CD4-positive, alpha-beta T cell treated with Interleukin-21 for 1 hour (primary cell): ENCODE data around the gene CPSF6.
"Not testable (repeated sequence)": the region's sequence is repeated elsewhere in the genome, so short reads cannot be mapped to it uniquely, and the experiment has no call there.

Experiments
- DNase-seq: peaks from one replicate; pipeline ENCODE4 v3.0.0-alpha.2; 2020

The CPSF6 gene

DNA sequence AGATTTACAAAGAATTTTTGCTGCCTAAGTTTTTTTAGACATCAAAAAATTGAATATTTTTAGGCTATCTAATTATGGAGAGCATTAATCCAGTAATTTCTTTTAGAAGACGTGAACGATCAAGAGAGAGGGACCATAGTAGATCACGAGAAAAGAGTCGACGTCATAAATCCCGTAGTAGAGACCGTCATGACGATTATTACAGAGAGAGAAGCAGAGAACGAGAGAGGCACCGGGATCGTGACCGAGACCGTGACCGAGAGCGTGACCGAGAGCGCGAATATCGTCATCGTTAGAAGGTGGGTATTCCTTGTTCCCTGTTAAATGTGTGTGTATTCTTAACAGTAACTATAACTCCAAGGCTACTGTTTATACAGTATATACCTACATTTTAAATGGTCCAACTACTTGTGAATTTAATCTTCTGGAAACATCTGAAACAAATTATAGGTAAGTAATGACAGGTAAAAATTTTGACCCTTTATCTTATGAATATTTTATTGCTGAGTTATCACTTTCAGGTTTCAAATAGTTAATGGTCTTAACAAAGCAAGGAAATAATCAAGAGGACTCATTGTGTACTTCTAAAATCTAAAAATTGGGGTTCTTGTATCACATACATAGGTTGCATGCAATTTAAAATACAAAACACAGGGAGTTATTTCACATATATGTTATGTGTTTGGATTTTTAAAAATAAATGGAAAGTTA, 23.1 kb downstream of the CPSF6 start:
- DNase-seq = no peak

- DNase-seq = no peak
These were observed 25.8 kb downstream of the CPSF6 start for GRCh38 chr12:69265205-69265604.

DNA sequence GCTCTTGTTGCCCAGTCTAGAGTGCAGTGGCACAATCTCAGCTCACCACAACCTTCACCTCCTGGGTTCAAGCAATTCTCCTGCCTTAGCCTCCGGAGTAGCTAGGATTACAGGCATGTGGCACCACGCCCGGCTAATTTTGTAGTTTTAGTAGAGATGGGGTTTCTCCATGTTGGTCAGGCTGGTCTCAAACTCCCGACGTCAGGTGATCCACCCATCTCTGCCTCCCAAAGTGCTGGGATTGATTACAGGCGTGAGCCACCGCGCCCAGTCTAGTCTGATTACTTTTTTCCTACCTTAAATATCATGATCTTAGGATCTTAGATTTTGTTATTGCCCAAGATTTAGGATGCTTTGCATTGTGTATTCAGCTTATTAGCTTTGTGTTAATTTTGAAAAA, 26.3 kb downstream of the CPSF6 start:
- not testable (repeated sequence) for DNase-seq

DNA sequence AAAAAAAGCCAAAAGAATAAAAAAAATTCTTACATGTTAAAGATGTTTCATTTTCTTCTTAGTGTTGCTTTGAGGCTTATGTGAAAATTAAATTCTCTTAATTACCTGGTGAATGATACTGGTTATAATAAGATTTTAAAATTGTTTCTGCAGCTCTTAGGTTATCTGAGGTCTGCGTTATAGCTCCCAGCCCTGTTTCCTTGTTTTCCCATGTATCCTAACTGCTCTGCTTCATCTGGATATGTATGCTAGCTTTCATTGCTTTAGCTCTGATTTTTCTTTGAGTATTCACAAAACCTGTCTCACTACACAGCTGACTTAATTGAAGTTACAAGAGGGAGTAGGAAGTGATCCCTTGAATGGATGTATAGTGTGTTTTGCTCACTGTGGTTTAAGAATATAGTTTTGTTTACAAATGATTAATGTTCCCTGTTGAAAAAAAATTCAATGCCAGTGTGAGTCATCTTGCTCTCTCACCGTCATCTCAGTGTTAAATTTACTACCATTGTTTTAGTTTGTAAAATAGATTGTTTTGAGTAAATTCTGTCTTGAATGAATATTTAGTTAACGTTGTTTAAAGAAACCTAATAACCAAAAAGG, 26.8 kb downstream of the CPSF6 start:
- no peak for DNase-seq

DNA sequence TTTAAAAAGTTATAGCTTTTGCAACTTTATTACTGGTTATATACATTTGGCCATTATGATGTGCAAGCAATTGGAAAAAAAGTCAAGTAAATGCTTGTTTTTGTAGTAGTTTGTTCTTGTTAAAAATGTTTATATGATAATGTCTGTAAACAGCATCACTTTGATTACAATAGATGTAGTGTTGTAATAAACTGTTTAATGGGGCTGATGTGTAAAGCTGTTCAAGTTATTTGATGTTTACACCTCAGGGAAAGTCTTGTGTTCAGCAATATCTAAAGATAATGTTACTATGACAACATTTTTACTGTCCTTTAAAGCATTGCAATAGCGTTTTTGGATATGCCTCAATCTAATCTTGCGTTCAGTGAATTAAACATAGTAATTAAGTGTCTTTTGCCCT, 30.4 kb downstream of the CPSF6 start:
- DNase-seq = no peak

DNA sequence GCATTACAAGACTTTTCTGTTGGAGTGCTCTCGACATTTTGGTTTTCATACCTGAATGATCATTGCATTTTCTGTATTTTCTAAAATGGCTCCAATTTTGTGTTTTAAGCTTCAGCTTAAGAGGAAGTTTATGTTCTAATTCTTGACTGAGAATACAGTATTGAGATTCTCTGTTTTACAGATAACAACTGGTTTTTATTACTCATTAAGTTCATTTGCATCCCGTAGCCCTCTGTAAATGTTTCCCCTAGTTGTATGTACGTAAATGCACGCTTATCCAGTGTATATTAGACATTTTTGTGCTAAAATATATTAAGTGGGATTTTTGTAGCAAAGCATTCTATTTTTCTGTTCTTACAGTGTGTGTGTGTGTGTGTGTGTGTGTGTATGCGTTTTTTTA, 33.1 kb downstream of the CPSF6 start:
- no peak for DNase-seq

GRCh38 chr12:69274861-69275260, 35.5 kb downstream of the CPSF6 start:
- DNase-seq = no peak

GRCh38 chr12:69275471-69275891, 36.1 kb downstream of the CPSF6 start:
- DNase-seq = peak; percentile 24

GRCh38 chr12:69278814-69279782, 39.7 kb downstream of the CPSF6 start:
- no peak for DNase-seq

GRCh38 chr12:69284131-69284530, 44.8 kb downstream of the CPSF6 start:
- peak; percentile 19 for DNase-seq

- DNase-seq = no peak
These were observed 48.2 kb downstream of the CPSF6 start for GRCh38 chr12:69287556-69287955.

DNA sequence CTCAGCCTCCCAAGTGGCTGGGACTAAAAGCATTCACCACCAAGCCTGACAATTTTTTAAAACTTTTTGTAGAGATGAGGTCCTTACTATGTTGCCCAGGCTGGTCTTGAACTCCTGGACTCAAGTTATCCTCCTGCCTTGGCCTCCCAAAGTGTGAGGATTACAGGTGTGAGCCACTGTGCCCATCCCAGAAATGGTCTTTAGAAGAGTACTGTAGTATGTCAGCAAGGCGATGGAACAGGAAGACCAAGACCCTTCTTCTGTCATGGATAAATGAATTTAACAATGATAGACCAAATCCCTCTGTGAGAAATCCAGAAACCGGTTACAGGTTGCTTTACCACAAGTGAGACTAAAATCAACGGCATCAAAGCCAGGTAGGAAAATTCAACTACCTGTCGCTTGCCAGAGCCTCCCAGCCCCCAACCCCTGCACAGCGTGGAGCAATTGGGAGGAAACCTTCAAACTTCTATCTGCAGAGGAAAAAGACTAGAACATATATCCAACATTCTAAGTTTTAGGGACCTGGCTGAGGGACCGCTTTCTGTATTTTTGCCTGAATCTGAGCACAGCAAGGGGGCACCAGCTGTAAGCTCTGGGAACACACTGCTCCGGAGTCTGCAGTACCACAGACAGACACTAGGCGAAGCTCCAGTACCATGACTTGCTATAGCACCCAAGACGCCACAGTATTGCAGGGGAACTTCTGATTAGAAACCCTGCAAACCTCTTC, 51.3 kb downstream of the CPSF6 start:
- peak; percentile 85 for DNase-seq

DNA sequence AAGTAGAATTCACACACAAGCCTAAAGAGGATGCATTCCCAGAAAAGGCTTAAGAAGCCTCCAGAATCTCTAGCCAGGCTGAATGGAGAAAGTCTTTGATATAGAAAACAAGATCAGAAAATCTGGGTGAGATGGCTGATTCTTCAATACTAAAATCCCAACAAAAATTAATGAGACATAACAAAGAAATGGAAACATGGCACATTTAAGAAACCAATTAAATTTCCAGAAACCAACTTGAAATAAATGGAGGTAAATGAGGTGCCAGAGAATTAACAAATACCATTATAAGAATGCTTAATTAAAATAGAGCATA, 51.9 kb downstream of the CPSF6 start:
- DNase-seq = no peak

GRCh38 chr12:69298133-69298532, 58.8 kb downstream of the CPSF6 start:
- no peak for DNase-seq

- DNase-seq = no peak
These were observed 59.6 kb downstream of the CPSF6 start for GRCh38 chr12:69298947-69299346.

GRCh38 chr12:69304284-69304683, 64.9 kb downstream of the CPSF6 start:
- no peak for DNase-seq

DNA sequence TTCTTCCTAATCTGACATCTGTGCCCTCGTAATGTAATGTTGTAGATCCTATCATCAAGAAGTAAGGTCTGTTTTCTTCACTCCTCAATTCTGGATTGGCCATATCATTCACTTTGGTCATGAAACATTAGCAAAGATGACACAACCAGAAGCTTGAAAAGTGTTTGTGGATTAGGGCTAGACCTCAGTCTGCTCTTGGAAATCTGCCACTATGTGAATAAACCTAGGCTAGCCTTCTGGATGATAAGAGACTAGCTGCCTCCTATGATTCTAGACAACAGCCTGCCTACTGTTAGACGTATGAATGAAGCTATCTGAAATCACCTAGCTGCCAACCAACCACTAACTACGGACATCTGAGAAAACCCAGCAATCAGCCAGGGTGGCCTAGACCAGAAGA, 70.1 kb downstream of the CPSF6 start:
- no peak for DNase-seq

GRCh38 chr12:69313209-69313608, 73.8 kb downstream of the CPSF6 start:
- no peak for DNase-seq

- not testable (repeated sequence) for DNase-seq
These were observed 77.4 kb downstream of the CPSF6 start for GRCh38 chr12:69316784-69317183.

DNA sequence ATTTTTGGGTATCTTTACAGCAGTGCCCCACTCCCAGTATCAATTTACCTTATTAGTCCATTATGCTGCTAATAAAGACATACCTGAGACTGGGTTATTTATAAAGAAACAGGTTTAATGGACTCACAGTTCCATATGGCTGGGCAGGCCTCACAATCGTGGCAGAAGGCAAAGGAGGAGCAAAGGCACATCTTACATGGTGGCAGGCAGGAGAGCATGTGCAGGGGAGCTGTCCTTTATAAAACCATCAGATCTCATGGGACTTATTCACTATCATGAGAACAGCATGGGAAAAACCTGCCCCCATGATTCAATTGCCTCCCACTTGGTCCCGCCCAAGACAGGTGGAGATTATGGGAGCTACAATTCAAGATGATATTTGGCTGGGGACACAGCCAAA, 77.9 kb downstream of the CPSF6 start:
- not testable (repeated sequence) for DNase-seq

DNA sequence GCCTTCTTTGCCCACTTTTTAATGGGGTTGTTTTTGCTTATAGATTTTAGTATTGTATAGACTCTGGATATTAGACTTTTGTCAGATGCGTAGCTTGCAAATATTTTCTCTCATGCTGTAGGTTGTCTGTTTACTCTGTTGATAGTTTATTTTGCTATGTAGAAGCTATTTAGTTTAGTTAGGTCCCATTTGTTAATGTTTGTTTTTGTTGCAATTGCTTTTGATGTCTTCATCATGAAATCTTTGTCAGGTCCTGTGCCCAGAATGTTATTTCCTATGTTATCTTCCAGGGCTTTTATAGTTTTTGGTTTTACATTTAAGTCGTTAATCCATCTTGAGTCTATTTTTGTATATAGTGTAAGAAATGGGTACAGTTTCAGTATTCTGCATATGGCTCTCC, 78.9 kb downstream of the CPSF6 start:
- DNase-seq = no peak

- no peak for DNase-seq
These were observed 82.0 kb downstream of the CPSF6 start for GRCh38 chr12:69321351-69321750.
